ENCODE data around the gene PRAMEF8.
"Not testable (repeated sequence)": the region's sequence is repeated elsewhere in the genome, so short reads cannot be mapped to it uniquely, and the experiment has no call there.

GRCh38 chr1:13234057-13234456 is 50.9 kb downstream of the PRAMEF8 start:
- TF ChIP-seq REST (IDR thresholded peaks at IDR 0.05; ENCODE audit: low read depth); JUND (IDR thresholded peaks at IDR 0.05); POLR2A (IDR thresholded peaks at IDR 0.05; ENCODE audit: borderline replicate concordance, extremely low read depth, insufficient read depth, insufficient read length); CTCF (IDR thresholded peaks at IDR 0.05 in 2 of 3, conservative IDR thresholded peaks at IDR 0.05 in 1 of 3; ENCODE audit: borderline replicate concordance in 1 of 3, insufficient read depth in 1 of 3, low read depth in 2 of 3, low read length in 2 of 3); EZH2 (IDR thresholded peaks at IDR 0.05); TCF7L2 (IDR thresholded peaks at IDR 0.05; ENCODE audit: borderline replicate concordance, extremely low read depth, insufficient read depth, insufficient read length): not testable (repeated sequence)
